NOMO-1 treated with DMSO at 0.1 percent for 48 hours (cell line): Measurements from ENCODE around the gene AKT3.
"Not testable (repeated sequence)": the region's sequence is repeated elsewhere in the genome, so short reads cannot be mapped to it uniquely, and the experiment has no call there.

Experiments
- DNase-seq: peaks from one replicate; lab custom pipeline; 2025; ENCODE audit not compliant: unreplicated experiment; lab: John Stamatoyannopoulos, UW

The AKT3 gene

GRCh38 chr1:243712941-243713340 is 137.1 kb downstream of the AKT3 start:
- peak; percentile 84 for DNase-seq

GRCh38 chr1:243712242-243712641 is 137.8 kb downstream of the AKT3 start:
- no peak for DNase-seq

GRCh38 chr1:243710467-243710866 is 139.6 kb downstream of the AKT3 start:
- DNase-seq = peak; percentile 85

- peak; percentile 43 for DNase-seq
Observed at GRCh38 chr1:243708210-243708609, 141.8 kb downstream of the AKT3 start.

GRCh38 chr1:243706563-243706962 is 143.5 kb downstream of the AKT3 start:
- DNase-seq = no peak

- DNase-seq = no peak
Observed at GRCh38 chr1:243705585-243705984, 144.5 kb downstream of the AKT3 start.

GRCh38 chr1:243701872-243702271 is 148.2 kb downstream of the AKT3 start:
- DNase-seq = no peak

- DNase-seq = no peak
Observed at GRCh38 chr1:243693800-243694199, 156.2 kb downstream of the AKT3 start.

- no peak for DNase-seq
Observed at GRCh38 chr1:243686159-243686558, 163.9 kb downstream of the AKT3 start.

- DNase-seq = no peak
Observed at GRCh38 chr1:243680860-243681259, 169.2 kb downstream of the AKT3 start.

GRCh38 chr1:243672539-243673074 is 177.4 kb downstream of the AKT3 start:
- no peak for DNase-seq

GRCh38 chr1:243667591-243667990 is 182.5 kb downstream of the AKT3 start:
- no peak for DNase-seq

GRCh38 chr1:243667133-243667532 is 182.9 kb downstream of the AKT3 start:
- no peak for DNase-seq

GRCh38 chr1:243663651-243664050 is 186.4 kb downstream of the AKT3 start:
- no peak for DNase-seq

GRCh38 chr1:243662169-243662568 is 187.9 kb downstream of the AKT3 start:
- DNase-seq = not testable (repeated sequence)

- DNase-seq = no peak
Observed at GRCh38 chr1:243658594-243659105, 191.4 kb downstream of the AKT3 start.

- no peak for DNase-seq
Observed at GRCh38 chr1:243657793-243658192, 192.2 kb downstream of the AKT3 start.

GRCh38 chr1:243649530-243649929 is 200.5 kb downstream of the AKT3 start:
- not testable (repeated sequence) for DNase-seq

- no peak for DNase-seq
Observed at GRCh38 chr1:243646841-243647240, 203.2 kb downstream of the AKT3 start.

GRCh38 chr1:243645281-243645680 is 204.8 kb downstream of the AKT3 start:
- DNase-seq = no peak

- DNase-seq = no peak
Observed at GRCh38 chr1:243642936-243643335, 207.1 kb downstream of the AKT3 start.

- DNase-seq = no peak
Observed at GRCh38 chr1:243639027-243639658, 210.9 kb downstream of the AKT3 start.

- peak; percentile 81 for DNase-seq
Observed at GRCh38 chr1:243638186-243638585, 211.9 kb downstream of the AKT3 start.
